Measurements from ENCODE around the gene CACNA1C. TPM values are rescaled to one million over a fixed set of nuclear protein-coding genes. Genes with fewer than 3 reads are reported as not detected.

The CACNA1C gene
- total RNA-seq, 1 experiment from 2014 or later, result 1.1 TPM

GRCh38 chr12:2523844-2524243, 471.1 kb downstream of the CACNA1C start:
- H4K8ac ChIP-seq (replicated peaks; ENCODE audit: insufficient read length, low read depth, low read length), result no peak overlapping the region
- H3K4me1 ChIP-seq (ENCODE audit: insufficient read depth, low read length), result no peaks in the 10 kb centered on the region
- no peaks in the 10 kb centered on the region for H3K9me3 ChIP-seq (ENCODE audit: control insufficient read depth, low read depth, low read length)
- Mint-ChIP-seq H3K4me3 (no peak overlapping the region), H3K4me1 (no peaks in the 10 kb centered on the region), H3K27ac (no peak overlapping the region; a peak in 1 of 7 replicates), H3K27me3 (ENCODE audit: low read depth) (peaks cover 9% of the 10 kb centered on the region), H3K9me3 (peaks cover 0 to 6% of the 10 kb centered on the region in 2 experiments; a peak in 2 of 5 replicates), H3K36me3 (ENCODE audit: insufficient read depth in 1 of 3, low read depth in 3 of 3) (no peaks in the 10 kb centered on the region)
- H2BK20ac ChIP-seq (ENCODE audit: low read depth, low read length, poor library complexity, severe bottlenecking), result no peak overlapping the region
- no peak overlapping the region for H3K27ac ChIP-seq (ENCODE audit: insufficient read length, low read depth, low read length)
- H3K9ac ChIP-seq (ENCODE audit: extremely low read depth, insufficient read length, low read length), result no peak overlapping the region
- no peak overlapping the region for H4K91ac ChIP-seq (ENCODE audit: insufficient read length, low read depth, low read length)
- no peak overlapping the region for H2BK120ac ChIP-seq (ENCODE audit: low read depth, low read length, poor library complexity, severe bottlenecking)
- H2AFZ ChIP-seq (ENCODE audit: low read length), result no peak overlapping the region
- TF ChIP-seq CTCF (conservative IDR thresholded peaks at IDR 0.05), result no peak
- DNase-seq, result no peak
- no peak overlapping the region for H3T11ph ChIP-seq (ENCODE audit: low read length)
- no peaks in the 10 kb centered on the region for H3K79me1 ChIP-seq (ENCODE audit: insufficient read depth, low read depth, low read length, poor library complexity, severe bottlenecking)
- H3K4ac ChIP-seq (ENCODE audit: low read depth, low read length), result no peak overlapping the region
- H3K79me2 ChIP-seq (ENCODE audit: insufficient read depth, low read length), result no peaks in the 10 kb centered on the region
- no peak overlapping the region for H3K23ac ChIP-seq (ENCODE audit: insufficient read length, low read depth, low read length)
- H3K4me2 ChIP-seq (ENCODE audit: insufficient read depth, insufficient read length, low read length), result no peak overlapping the region
- no peak overlapping the region for H3K18ac ChIP-seq (ENCODE audit: insufficient read length, low read depth, low read length)
- no peak overlapping the region for H3K56ac ChIP-seq (ENCODE audit: insufficient read length, low read depth, low read length)
- no peak overlapping the region for H2BK12ac ChIP-seq (ENCODE audit: insufficient read length, low read depth, low read length)
- H2BK5ac ChIP-seq (ENCODE audit: insufficient read length, low read length), result no peak overlapping the region
- H3K27me3 ChIP-seq (ENCODE audit: insufficient read depth, low read length), result no peaks in the 10 kb centered on the region
- H2BK15ac ChIP-seq (ENCODE audit: low read depth, low read length), result no peak overlapping the region
- H3K23me2 ChIP-seq (ENCODE audit: insufficient read length, low read depth, low read length, poor library complexity, severe bottlenecking), result no peaks in the 10 kb centered on the region
- no CpG with 5 or more reads among the region's 6 CpGs for WGBS (ENCODE audit: extremely low coverage, insufficient read length, low lambda C conversion rate)
- no peaks in the 10 kb centered on the region for H4K20me1 ChIP-seq (ENCODE audit: control insufficient read depth, insufficient read depth, insufficient read length)
- H4K5ac ChIP-seq (ENCODE audit: insufficient read length, low read depth, low read length), result no peak overlapping the region
- no peak overlapping the region for H2AK5ac ChIP-seq (ENCODE audit: insufficient read length, low read length)
- H3K14ac ChIP-seq (ENCODE audit: insufficient read depth, low read length), result no peak overlapping the region

Measured in H9 (cell line).